A549 treated with AZD9567 at 1 μM for 4 hours (cell line): Measurements from ENCODE around the gene CDC26. TPM values are rescaled to one million over a fixed set of nuclear protein-coding genes. Genes with fewer than 3 reads are reported as not detected.

Source experiments
- total RNA-seq: library from RNA; stranded (reverse); fragments of 200-300 nt; extraction: Qiagen RNA extraction; gene quantifications from 5 replicates; pipeline ENCODE4 v1.2.3, GENCODE V29; 2022; ENCODE audit not compliant: insufficient read depth

CDC26 gene
- total RNA-seq = 42.6 to 60.9 TPM (median 45.5 TPM) in 5 replicates

GRCh38 chr9:113275157-113276131, at the start of gene CDC26, which contains the start of gene PRPF4:
Gene CDC26, minus strand, starts transcription at chr9:113275572. Its CDS starts 3,065 bp downstream, at chr9:113272507.
Gene PRPF4, plus strand, starts transcription at chr9:113275658. Its CDS starts 86 bp downstream, at chr9:113275744.

GRCh38 chr9:113302792-113303418, 27.5 kb upstream of the CDC26 start, which contains the start of gene RNF183:
Gene RNF183, minus strand, starts transcription at chr9:113303376. Its CDS starts 5,192 bp downstream, at chr9:113298184.

GRCh38 chr9:113221003-113221799, 54.2 kb downstream of the CDC26 start, which contains the start of the genes FKBP15 and SLC31A1:
Gene FKBP15, minus strand, starts transcription at chr9:113221277. Its CDS starts 34 bp downstream, at chr9:113221243.
Gene SLC31A1, plus strand, starts transcription at chr9:113221544. Its CDS starts 34,605 bp downstream, at chr9:113256149.

Other genes starting within 250 kb of the CDC26 start
- gene ZFP37, start 218.8 kb downstream of the CDC26 start, total RNA-seq = 0.85 to 1.5 TPM (median 1.2 TPM) in 5 replicates
- gene SLC31A2, start 124.6 kb downstream of the CDC26 start, total RNA-seq = 5.7 to 7.5 TPM (median 7.2 TPM) in 5 replicates
- 17.0 to 19.0 TPM (median 17.7 TPM) in 5 replicates for gene FKBP15, start 54.3 kb downstream of the CDC26 start, total RNA-seq
- 19.0 to 26.2 TPM (median 19.7 TPM) in 5 replicates for gene SLC31A1, start 54.0 kb downstream of the CDC26 start, total RNA-seq
- 53.9 to 59.4 TPM (median 56.7 TPM) in 5 replicates for gene PRPF4, start 86 bp upstream of the CDC26 start, total RNA-seq
- 0.17 to 0.21 TPM in 2 of 5 replicates, not detected in the others for gene RNF183, start 27.8 kb upstream of the CDC26 start, total RNA-seq
- 1.3 to 1.8 TPM (median 1.5 TPM) in 5 replicates for gene WDR31, start 64.7 kb upstream of the CDC26 start, total RNA-seq
- gene BSPRY, start 74.0 kb upstream of the CDC26 start, total RNA-seq = 0.05 to 0.08 TPM (median 0.06 TPM) in 4 of 5 replicates, not detected in the other
- gene HDHD3, start 101.4 kb upstream of the CDC26 start, total RNA-seq = 19.4 to 25.6 TPM (median 23.0 TPM) in 5 replicates
- gene ALAD, start 125.7 kb upstream of the CDC26 start, total RNA-seq = 15.7 to 19.1 TPM (median 18.1 TPM) in 5 replicates
- 101 to 125 TPM (median 113 TPM) in 5 replicates for gene POLE3, start 135.1 kb upstream of the CDC26 start, total RNA-seq
- 0.42 to 2.3 TPM (median 0.51 TPM) in 5 replicates for gene C9orf43, start 135.2 kb upstream of the CDC26 start, total RNA-seq
- 11.2 to 20.5 TPM (median 17.7 TPM) in 5 replicates for gene RGS3, start 188.2 kb upstream of the CDC26 start, total RNA-seq